K562 (cell line): ENCODE measurements around the gene CSMD2.

Source experiments
- CHCHD3 ChIP-seq: fragments of 250-450 bp; sonication (Bioruptor Pico); IDR thresholded peaks from 2 replicates; pipeline ENCODE4 v2.1.2; 2022; ENCODE audit warnings: mild to moderate bottlenecking
- DMBX1 ChIP-seq: fragments of 250-450 bp; sonication (Bioruptor Pico); IDR thresholded peaks from 2 replicates; pipeline ENCODE4 v1.8.0; 2022; ENCODE audit warnings: inconsistent platforms, mild to moderate bottlenecking, moderate library complexity, borderline replicate concordance
- GABPB1 ChIP-seq: sonication (generic); formaldehyde crosslinking; IDR thresholded peaks from 2 replicates; pipeline ENCODE4 v1.8.0; 2022; ENCODE audit warnings: mild to moderate bottlenecking, missing genetic modification reagents
- TEAD2 ChIP-seq: fragments of 450-650 bp; IDR thresholded peaks from 2 replicates; pipeline ENCODE4 v1.6.1; 2016; ENCODE audit warnings: missing genetic modification characterization, control low read depth, missing compliant biosample characterization
- ZNF140 ChIP-seq: fragments of 250-450 bp; sonication (Bioruptor Pico); IDR thresholded peaks from 2 replicates; pipeline ENCODE4 v1.8.0; 2021; ENCODE audit warnings: moderate library complexity, mild to moderate bottlenecking, inconsistent platforms
- TF ChIP-seq, protein P1 (sequence below): sonication (generic); formaldehyde crosslinking; IDR thresholded peaks from 2 replicates; pipeline ENCODE4 v1.8.1; 2022; ENCODE audit warnings: missing genetic modification reagents
- TF ChIP-seq, protein P2 (sequence below), 2 experiments: fragments of 450-650 bp in 1 of 2; sonication (generic) in 1 of 2; formaldehyde crosslinking in 1 of 2; IDR thresholded peaks; 2 replicates each; pipeline versions ENCODE4 v1.7.1 to v1.9.0; 2016 to 2022; ENCODE audit warnings: inconsistent platforms in 1 of 2, mild to moderate bottlenecking in 1 of 2, missing genetic modification reagents in 1 of 2

DNA sequence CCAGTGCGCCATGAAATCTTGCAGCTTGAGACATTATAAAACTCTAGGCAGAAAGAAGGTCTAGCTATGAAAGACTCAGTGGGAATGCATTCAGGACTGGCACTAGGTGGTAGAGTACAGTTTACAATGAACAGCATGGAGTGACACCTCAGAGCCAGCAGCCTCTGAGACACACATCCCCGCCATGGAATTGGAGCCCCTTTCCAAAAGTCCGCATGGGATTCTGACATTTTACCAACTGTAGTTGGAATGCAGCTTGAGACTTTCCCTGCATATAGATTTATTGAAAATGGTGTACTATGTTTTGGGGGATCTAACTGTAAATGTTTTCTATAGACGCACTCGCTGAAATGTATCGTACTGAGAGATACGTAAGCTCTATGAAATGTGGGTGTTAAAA is 576.3 kb downstream of the CSMD2 start:
- TF ChIP-seq ZNF140 (CRISPR knock-in tag) (no peak), DMBX1 (CRISPR knock-in tag) (no peak), TEAD2 (tag) (no peak), CHCHD3 (no peak), GABPB1 (no peak)
- TF ChIP-seq, protein P1, sequence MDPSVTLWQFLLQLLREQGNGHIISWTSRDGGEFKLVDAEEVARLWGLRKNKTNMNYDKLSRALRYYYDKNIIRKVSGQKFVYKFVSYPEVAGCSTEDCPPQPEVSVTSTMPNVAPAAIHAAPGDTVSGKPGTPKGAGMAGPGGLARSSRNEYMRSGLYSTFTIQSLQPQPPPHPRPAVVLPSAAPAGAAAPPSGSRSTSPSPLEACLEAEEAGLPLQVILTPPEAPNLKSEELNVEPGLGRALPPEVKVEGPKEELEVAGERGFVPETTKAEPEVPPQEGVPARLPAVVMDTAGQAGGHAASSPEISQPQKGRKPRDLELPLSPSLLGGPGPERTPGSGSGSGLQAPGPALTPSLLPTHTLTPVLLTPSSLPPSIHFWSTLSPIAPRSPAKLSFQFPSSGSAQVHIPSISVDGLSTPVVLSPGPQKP (CRISPR knock-in tag) = no peak
- TF ChIP-seq, protein P2, sequence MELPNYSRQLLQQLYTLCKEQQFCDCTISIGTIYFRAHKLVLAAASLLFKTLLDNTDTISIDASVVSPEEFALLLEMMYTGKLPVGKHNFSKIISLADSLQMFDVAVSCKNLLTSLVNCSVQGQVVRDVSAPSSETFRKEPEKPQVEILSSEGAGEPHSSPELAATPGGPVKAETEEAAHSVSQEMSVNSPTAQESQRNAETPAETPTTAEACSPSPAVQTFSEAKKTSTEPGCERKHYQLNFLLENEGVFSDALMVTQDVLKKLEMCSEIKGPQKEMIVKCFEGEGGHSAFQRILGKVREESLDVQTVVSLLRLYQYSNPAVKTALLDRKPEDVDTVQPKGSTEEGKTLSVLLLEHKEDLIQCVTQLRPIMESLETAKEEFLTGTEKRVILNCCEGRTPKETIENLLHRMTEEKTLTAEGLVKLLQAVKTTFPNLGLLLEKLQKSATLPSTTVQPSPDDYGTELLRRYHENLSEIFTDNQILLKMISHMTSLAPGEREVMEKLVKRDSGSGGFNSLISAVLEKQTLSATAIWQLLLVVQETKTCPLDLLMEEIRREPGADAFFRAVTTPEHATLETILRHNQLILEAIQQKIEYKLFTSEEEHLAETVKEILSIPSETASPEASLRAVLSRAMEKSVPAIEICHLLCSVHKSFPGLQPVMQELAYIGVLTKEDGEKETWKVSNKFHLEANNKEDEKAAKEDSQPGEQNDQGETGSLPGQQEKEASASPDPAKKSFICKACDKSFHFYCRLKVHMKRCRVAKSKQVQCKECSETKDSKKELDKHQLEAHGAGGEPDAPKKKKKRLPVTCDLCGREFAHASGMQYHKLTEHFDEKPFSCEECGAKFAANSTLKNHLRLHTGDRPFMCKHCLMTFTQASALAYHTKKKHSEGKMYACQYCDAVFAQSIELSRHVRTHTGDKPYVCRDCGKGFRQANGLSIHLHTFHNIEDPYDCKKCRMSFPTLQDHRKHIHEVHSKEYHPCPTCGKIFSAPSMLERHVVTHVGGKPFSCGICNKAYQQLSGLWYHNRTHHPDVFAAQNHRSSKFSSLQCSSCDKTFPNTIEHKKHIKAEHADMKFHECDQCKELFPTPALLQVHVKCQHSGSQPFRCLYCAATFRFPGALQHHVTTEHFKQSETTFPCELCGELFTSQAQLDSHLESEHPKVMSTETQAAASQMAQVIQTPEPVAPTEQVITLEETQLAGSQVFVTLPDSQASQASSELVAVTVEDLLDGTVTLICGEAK (IDR thresholded peaks at IDR 0.05) = no peak
- TF ChIP-seq, protein P2 (CRISPR knock-in tag; IDR thresholded peaks at IDR 0.05) = no peak
